Measurements from ENCODE around the gene HSDL2. TPM values are rescaled to one million over a fixed set of nuclear protein-coding genes. Genes with fewer than 3 reads are reported as not detected.

Gene HSDL2
- total RNA-seq, 4 donors from 2014 or later = 37.8 to 54.8 (median 43.8) TPM

DNA sequence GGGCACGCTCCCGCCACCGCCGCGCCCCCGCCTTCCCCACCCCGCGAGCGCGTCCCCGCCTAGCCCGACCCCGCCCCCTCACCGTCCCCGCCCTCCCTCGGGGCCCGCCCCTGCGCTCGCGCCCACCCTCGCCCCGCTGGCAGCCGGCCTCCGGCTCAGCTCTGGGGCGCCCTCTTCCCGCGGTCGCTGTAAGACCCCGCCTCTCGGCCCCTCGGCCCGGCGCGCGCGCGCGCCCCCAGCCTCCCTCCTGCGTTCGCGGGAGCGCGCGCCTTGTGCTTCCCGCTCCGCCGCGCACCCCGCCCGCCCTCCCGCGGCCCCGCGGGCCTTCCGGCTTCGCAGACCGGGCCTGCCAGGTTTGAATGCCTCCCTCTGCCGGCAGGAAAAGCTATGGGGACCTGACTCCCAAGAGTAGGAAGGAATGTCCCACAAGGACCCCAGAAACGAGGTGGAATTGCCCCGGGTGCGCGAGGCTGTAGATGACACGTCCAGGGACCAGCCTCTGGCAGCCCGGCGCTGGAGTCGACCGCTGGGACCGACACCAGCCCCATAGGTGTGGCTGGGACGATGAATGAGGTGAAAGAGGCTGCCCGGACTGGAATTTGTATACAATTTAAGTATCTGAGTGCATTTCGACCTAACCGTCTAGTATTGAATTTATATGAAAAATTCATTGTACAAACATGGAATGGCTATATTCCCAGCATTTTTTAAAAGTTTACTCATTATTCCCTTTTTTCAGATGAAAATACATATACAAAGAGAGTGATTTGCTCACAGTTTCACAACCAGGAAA lies 46.1 kb upstream of the HSDL2 start:
- H3K9me3 ChIP-seq = no peaks in the 10 kb centered on the region
- WGBS, 2 donors = 1% methylated on average over 15 to 31 of the region's 72 CpGs
- H3K4me1 ChIP-seq = peaks cover 0 to 7% of the 10 kb centered on the region in 2 donors
- TF ChIP-seq POLR2A (IDR thresholded peaks at IDR 0.05) = no peak
- TF ChIP-seq, protein P1, sequence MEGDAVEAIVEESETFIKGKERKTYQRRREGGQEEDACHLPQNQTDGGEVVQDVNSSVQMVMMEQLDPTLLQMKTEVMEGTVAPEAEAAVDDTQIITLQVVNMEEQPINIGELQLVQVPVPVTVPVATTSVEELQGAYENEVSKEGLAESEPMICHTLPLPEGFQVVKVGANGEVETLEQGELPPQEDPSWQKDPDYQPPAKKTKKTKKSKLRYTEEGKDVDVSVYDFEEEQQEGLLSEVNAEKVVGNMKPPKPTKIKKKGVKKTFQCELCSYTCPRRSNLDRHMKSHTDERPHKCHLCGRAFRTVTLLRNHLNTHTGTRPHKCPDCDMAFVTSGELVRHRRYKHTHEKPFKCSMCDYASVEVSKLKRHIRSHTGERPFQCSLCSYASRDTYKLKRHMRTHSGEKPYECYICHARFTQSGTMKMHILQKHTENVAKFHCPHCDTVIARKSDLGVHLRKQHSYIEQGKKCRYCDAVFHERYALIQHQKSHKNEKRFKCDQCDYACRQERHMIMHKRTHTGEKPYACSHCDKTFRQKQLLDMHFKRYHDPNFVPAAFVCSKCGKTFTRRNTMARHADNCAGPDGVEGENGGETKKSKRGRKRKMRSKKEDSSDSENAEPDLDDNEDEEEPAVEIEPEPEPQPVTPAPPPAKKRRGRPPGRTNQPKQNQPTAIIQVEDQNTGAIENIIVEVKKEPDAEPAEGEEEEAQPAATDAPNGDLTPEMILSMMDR (IDR thresholded peaks at IDR 0.05) = peak; percentile 30 to 83 (median 55)
- intact Hi-C loops (cut with DNase I) = no loop called here
- H3K27me3 ChIP-seq = no peaks in the 10 kb centered on the region
- peak; percentile 93 to 96 for DNase-seq
- no peaks in the 10 kb centered on the region for H3K36me3 ChIP-seq
- peak overlapping the region; percentile 4 to 83 (median 39) for H3K4me3 ChIP-seq (replicated peaks in 1 of 3)
- peak overlapping the region; percentile 98 to 99 (median 98) for H3K27ac ChIP-seq

DNA sequence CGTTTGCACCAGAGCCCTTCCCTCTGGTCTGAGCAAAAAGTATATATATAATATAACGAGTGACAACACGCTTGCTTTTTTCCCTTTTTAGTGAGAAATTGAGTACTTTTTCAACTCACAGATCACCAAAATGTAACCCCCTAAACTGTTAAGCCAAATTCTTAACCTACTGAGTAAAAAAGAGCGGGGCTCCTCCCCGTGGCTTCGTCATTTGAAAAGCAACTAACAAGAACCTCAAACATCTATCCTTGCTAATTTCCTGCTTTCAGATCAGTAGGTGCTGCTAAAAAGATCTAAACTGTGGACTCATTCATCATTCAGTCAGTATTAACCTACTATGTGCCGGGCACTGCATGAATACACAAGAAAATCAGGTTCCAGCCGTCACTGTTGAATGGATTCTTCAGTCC lies 45.5 kb upstream of the HSDL2 start:
- Histone ChIP-seq H3K27me3 (no peaks in the 10 kb centered on the region), H3K27ac (peak overlapping the region in 2 of 3 donors; percentile 84 to 85), H3K36me3 (no peaks in the 10 kb centered on the region), H3K4me1 (peaks cover 0 to 7% of the 10 kb centered on the region in 2 donors), H3K4me3 (replicated peaks in 1 of 3) (peak overlapping the region in 2 of 3 donors; percentile 4 to 38), H3K9me3 (no peaks in the 10 kb centered on the region)
- DNase-seq = peak; percentile 10 to 27
- intact Hi-C loops (cut with DNase I) = no loop called here
- WGBS, 2 donors = 20 to 33% methylated on average over 8 of the region's 8 CpGs
- TF ChIP-seq, protein P1 (IDR thresholded peaks at IDR 0.05) = no peak
- TF ChIP-seq POLR2A (IDR thresholded peaks at IDR 0.05) = no peak

DNA sequence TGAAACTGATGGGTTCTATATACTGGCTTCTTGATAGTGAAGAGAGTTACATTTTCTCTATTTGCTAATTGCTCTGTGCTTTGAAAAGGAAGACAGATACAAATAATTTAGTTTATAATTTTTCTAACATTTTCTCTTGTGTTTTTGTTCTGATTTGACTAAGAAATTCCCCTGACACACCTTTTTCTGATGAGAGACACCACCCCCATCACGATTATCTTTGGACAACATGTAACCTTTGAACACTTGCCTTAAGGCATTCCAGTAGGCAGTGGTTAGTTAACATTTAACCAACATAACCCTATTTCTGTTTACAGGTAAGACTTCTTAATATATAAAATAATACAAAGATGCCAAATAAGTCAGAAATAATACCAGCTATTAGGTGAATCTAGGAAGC lies 42.4 kb upstream of the HSDL2 start:
- intact Hi-C loops (cut with DNase I) = no loop called here
- no peak for DNase-seq
- 70 to 91% methylated on average over 1 of the region's 1 CpG for WGBS, 2 donors
- no peaks in the 10 kb centered on the region for H3K36me3 ChIP-seq
- no peak overlapping the region for H3K4me3 ChIP-seq (replicated peaks in 1 of 3)
- no peaks in the 10 kb centered on the region for H3K9me3 ChIP-seq
- no peak for TF ChIP-seq POLR2A (IDR thresholded peaks at IDR 0.05)
- TF ChIP-seq, protein P1 (IDR thresholded peaks at IDR 0.05) = no peak
- H3K27me3 ChIP-seq = no peaks in the 10 kb centered on the region
- no peak overlapping the region for H3K27ac ChIP-seq
- no peaks in the 10 kb centered on the region for H3K4me1 ChIP-seq

DNA sequence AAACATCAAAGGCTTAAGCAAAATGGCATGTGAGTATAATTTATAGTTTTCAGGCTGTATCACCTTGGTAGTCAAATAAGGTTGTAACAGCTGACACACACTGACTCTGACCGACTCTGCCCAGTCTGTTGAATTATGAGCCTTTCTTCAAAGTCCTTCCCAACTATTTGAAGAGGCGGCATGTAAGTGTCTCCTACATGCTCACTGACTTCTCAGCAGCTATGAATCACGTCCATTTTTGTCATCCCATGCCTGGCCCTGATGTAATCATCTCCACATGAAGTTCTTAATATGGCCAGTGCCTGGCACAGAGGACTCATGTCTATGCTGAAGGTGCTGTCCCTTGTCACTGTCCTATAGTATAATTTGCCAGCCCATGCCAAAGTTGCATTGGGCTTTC lies 41.3 kb upstream of the HSDL2 start:
- Histone ChIP-seq H3K4me3 (replicated peaks in 1 of 3) (no peak overlapping the region), H3K36me3 (no peaks in the 10 kb centered on the region), H3K4me1 (no peaks in the 10 kb centered on the region), H3K27me3 (no peaks in the 10 kb centered on the region), H3K9me3 (no peaks in the 10 kb centered on the region), H3K27ac (no peak overlapping the region)
- intact Hi-C loops (cut with DNase I) = no loop called here
- no peak for TF ChIP-seq POLR2A (IDR thresholded peaks at IDR 0.05)
- TF ChIP-seq, protein P1 (IDR thresholded peaks at IDR 0.05) = no peak
- WGBS, 2 donors = 60% methylated on average over 3 of the region's 3 CpGs
- no peak for DNase-seq

DNA sequence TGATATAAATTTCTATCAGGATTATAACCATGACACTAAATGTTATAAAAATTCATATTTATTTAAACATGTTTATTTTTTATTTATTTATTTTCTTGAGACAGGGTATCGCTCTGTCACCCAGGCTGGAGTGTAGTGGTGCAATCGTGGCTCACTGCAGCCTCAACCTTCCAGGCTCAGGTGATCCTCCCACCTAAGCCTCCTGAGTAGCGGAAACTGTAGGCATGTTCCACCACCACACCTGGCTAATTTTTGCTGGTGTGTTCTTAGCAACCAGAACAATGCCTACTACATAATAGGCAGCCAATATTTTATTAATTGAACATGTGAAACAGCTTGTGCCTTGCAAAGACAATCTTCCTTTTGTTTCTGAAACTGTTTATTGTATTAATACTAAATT lies 40.0 kb upstream of the HSDL2 start:
- 96% methylated on average over 3 of the region's 3 CpGs for WGBS, 2 donors
- intact Hi-C loops (cut with DNase I) = no loop called here
- no peaks in the 10 kb centered on the region for H3K27me3 ChIP-seq
- TF ChIP-seq, protein P1 (IDR thresholded peaks at IDR 0.05) = no peak
- TF ChIP-seq POLR2A (IDR thresholded peaks at IDR 0.05) = no peak
- H3K36me3 ChIP-seq = no peaks in the 10 kb centered on the region
- no peak for DNase-seq
- no peak overlapping the region for H3K27ac ChIP-seq
- no peaks in the 10 kb centered on the region for H3K9me3 ChIP-seq
- no peaks in the 10 kb centered on the region for H3K4me1 ChIP-seq
- no peak overlapping the region for H3K4me3 ChIP-seq (replicated peaks in 1 of 3)
